Vagina (tissue), 2 donors: ENCODE data around the gene TLE2. TPM values are rescaled to one million over a fixed set of nuclear protein-coding genes. Genes with fewer than 3 reads are reported as not detected.
"Not testable (repeated sequence)": the region's sequence is repeated elsewhere in the genome, so short reads cannot be mapped to it uniquely, and the experiment has no call there.

Source experiments
- DNase-seq, 2 donors: peaks; one replicate each; pipeline ENCODE4 v3.0.0-alpha.2; 2017; ENCODE audit errors: extremely low spot score in 2 of 2
- H3K27ac ChIP-seq: fragments of 200-600 bp; sonication (generic); one replicate; pipeline ENCODE4 v1.5.1; 2019
- H3K27me3 ChIP-seq: fragments of 200-600 bp; sonication (generic); one replicate; pipeline ENCODE4 v1.5.1; 2019
- H3K36me3 ChIP-seq, 2 donors: fragments of 200-600 bp; sonication (generic); one replicate each; pipeline ENCODE4 v1.5.1; 2017 to 2019
- H3K4me1 ChIP-seq: fragments of 200-600 bp; sonication (generic); one replicate; pipeline ENCODE4 v1.5.1; 2019
- H3K4me3 ChIP-seq, 2 donors: fragments of 200-600 bp; sonication (generic); 1 replicate in 1 of 2; 2 replicates in 1 of 2; pipeline ENCODE4 v1.5.1; 2016 to 2019
- H3K9me3 ChIP-seq: fragments of 200-600 bp; sonication (generic); one replicate; pipeline ENCODE4 v1.5.1; 2019
- CTCF ChIP-seq, 3 experiments: fragments of 450-650 bp in 2 of 3; fragments of 200-600 bp in 1 of 3; sonication (generic) in 1 of 3; IDR thresholded peaks; one replicate each; pipeline ENCODE4 v1.5.1; 2017 to 2019; ENCODE audit warnings: antibody characterized with exemption in 3 of 3, mild to moderate bottlenecking in 2 of 3, moderate library complexity in 2 of 3
- POLR2A ChIP-seq, 2 donors: fragments of 450-650 bp; IDR thresholded peaks; one replicate each; pipeline ENCODE4 v1.6.1; 2017; ENCODE audit warnings: antibody characterized with exemption in 2 of 2, mild to moderate bottlenecking in 2 of 2, moderate library complexity in 2 of 2
- POLR2AphosphoS5 ChIP-seq, 2 donors: sonication (generic); formaldehyde crosslinking; IDR thresholded peaks; one replicate each; pipeline ENCODE4 v1.9.0; 2017; ENCODE audit warnings: antibody characterized with exemption in 2 of 2, mild to moderate bottlenecking in 2 of 2, low read depth in 1 of 2; ENCODE audit not compliant: insufficient read depth in 1 of 2
- intact Hi-C: fragments of 100-400 bp; cut with DNase I; formaldehyde crosslinking; loops from one replicate; pipeline ENCODE4 v1.15.1; 2023
- total RNA-seq: library from RNA; depleted of rRNA; stranded (reverse); fragments of >200 nt; gene quantifications from one replicate; pipeline ENCODE4 v1.2.3, GENCODE V29; 2016

The TLE2 gene
- total RNA-seq, 1 donor from 2014 or later, result 28.2 TPM

- H3K36me3 ChIP-seq, result no peaks in the 10 kb centered on the region
- H3K9me3 ChIP-seq, result no peaks in the 10 kb centered on the region
- H3K27me3 ChIP-seq, result no peaks in the 10 kb centered on the region
- TF ChIP-seq POLR2A (IDR thresholded peaks at IDR 0.05) (no peak), POLR2AphosphoS5 (IDR thresholded peaks at IDR 0.05; ENCODE audit: insufficient read depth in 1 of 2, low read depth in 1 of 2) (no peak), CTCF (IDR thresholded peaks at IDR 0.05) (no peak)
- no peak for DNase-seq
- H3K27ac ChIP-seq, result no peak overlapping the region
- no peaks in the 10 kb centered on the region for H3K4me1 ChIP-seq
- intact Hi-C loops, result no loop called here
- no peak overlapping the region for H3K4me3 ChIP-seq
Observed at GRCh38 chr19:2964874-2965273, 64.2 kb downstream of the TLE2 start.

- DNase-seq, H3K27ac ChIP-seq, H3K27me3 ChIP-seq, H3K36me3 ChIP-seq, H3K9me3 ChIP-seq, H3K4me3 ChIP-seq, intact Hi-C loops, H3K4me1 ChIP-seq: not testable (repeated sequence)
Observed at GRCh38 chr19:2963631-2964030, 65.4 kb downstream of the TLE2 start.

GRCh38 chr19:2963122-2963521 lies 66.0 kb downstream of the TLE2 start:
- Histone ChIP-seq H3K36me3 (no peaks in the 10 kb centered on the region), H3K9me3 (no peaks in the 10 kb centered on the region), H3K27ac (no peak overlapping the region), H3K27me3 (no peaks in the 10 kb centered on the region), H3K4me3 (no peak overlapping the region), H3K4me1 (no peaks in the 10 kb centered on the region)
- TF ChIP-seq POLR2A (IDR thresholded peaks at IDR 0.05), result no peak
- TF ChIP-seq POLR2AphosphoS5 (IDR thresholded peaks at IDR 0.05; ENCODE audit: insufficient read depth in 1 of 2, low read depth in 1 of 2), result no peak
- no peak for TF ChIP-seq CTCF (IDR thresholded peaks at IDR 0.05)
- intact Hi-C loops, result no loop called here
- DNase-seq, result no peak

GRCh38 chr19:2962018-2962670 lies 66.9 kb downstream of the TLE2 start:
- no peak for DNase-seq
- Histone ChIP-seq H3K4me1 (no peaks in the 10 kb centered on the region), H3K36me3 (no peaks in the 10 kb centered on the region), H3K27me3 (no peaks in the 10 kb centered on the region), H3K4me3 (no peak overlapping the region), H3K9me3 (no peaks in the 10 kb centered on the region), H3K27ac (no peak overlapping the region)
- peak in 1 of 2 donors; percentile 53 for TF ChIP-seq POLR2AphosphoS5 (IDR thresholded peaks at IDR 0.05; ENCODE audit: insufficient read depth in 1 of 2, low read depth in 1 of 2)
- peak; percentile 68 to 97 (median 72) for TF ChIP-seq CTCF (IDR thresholded peaks at IDR 0.05)
- TF ChIP-seq POLR2A (IDR thresholded peaks at IDR 0.05), result no peak
- intact Hi-C loops, result no loop called here

GRCh38 chr19:2960120-2960519 lies 69.0 kb downstream of the TLE2 start:
- DNase-seq, result no peak
- no peaks in the 10 kb centered on the region for H3K27me3 ChIP-seq
- H3K9me3 ChIP-seq, result no peaks in the 10 kb centered on the region
- H3K4me3 ChIP-seq, result no peak overlapping the region
- H3K27ac ChIP-seq, result no peak overlapping the region
- no peak for TF ChIP-seq POLR2AphosphoS5 (IDR thresholded peaks at IDR 0.05; ENCODE audit: insufficient read depth in 1 of 2, low read depth in 1 of 2)
- no peak for TF ChIP-seq POLR2A (IDR thresholded peaks at IDR 0.05)
- no peak for TF ChIP-seq CTCF (IDR thresholded peaks at IDR 0.05)
- intact Hi-C loops, result no loop called here
- H3K36me3 ChIP-seq, result no peaks in the 10 kb centered on the region
- H3K4me1 ChIP-seq, result no peaks in the 10 kb centered on the region
